Measurements from ENCODE around the gene CAMSAP3.
"Not testable (repeated sequence)": the region's sequence is repeated elsewhere in the genome, so short reads cannot be mapped to it uniquely, and the experiment has no call there.

Gene CAMSAP3

GRCh38 chr19:7636317-7636690 lies 40.6 kb downstream of the CAMSAP3 start:
- Histone ChIP-seq H3K4me3 (ENCODE audit: low read length) (no peak overlapping the region), H3K4me1 (ENCODE audit: insufficient read depth, low read length) (no peaks in the 10 kb centered on the region), H3K9me3 (ENCODE audit: low read length) (no peaks in the 10 kb centered on the region)

GRCh38 chr19:7636691-7637373 lies 41.2 kb downstream of the CAMSAP3 start, which contains the start of gene STXBP2:
TSS of gene STXBP2 (plus strand) at chr19:7637110. CDS start at chr19:7637150, 40 bp downstream.
- Histone ChIP-seq H3K9me3 (ENCODE audit: low read length) (no peaks in the 10 kb centered on the region), H3K4me3 (ENCODE audit: low read length) (no peak within 1 kb of the TSS), H3K4me1 (ENCODE audit: insufficient read depth, low read length) (no peaks in the 10 kb centered on the region), H2AFZ (ENCODE audit: low read depth, low read length) (no peak within 1 kb of the TSS), H3K27me3 (ENCODE audit: insufficient read depth, low read length) (peaks cover 14% of the 10 kb centered on the region), H3K36me3 (ENCODE audit: insufficient read depth, low read length) (peaks cover 7% of the 10 kb centered on the region)

More at GRCh38 chr19:7636317-7636690, 40.6 kb downstream of the CAMSAP3 start:
- no peak overlapping the region for H2AFZ ChIP-seq (ENCODE audit: low read depth, low read length)
- H3K36me3 ChIP-seq (ENCODE audit: insufficient read depth, low read length) = peaks cover 9% of the 10 kb centered on the region
- peaks cover 14% of the 10 kb centered on the region for H3K27me3 ChIP-seq (ENCODE audit: insufficient read depth, low read length)

GRCh38 chr19:7637374-7638256 lies 42.0 kb downstream of the CAMSAP3 start:
- Histone ChIP-seq H3K36me3 (ENCODE audit: insufficient read depth, low read length) (no peaks in the 10 kb centered on the region), H3K4me1 (ENCODE audit: insufficient read depth, low read length) (no peaks in the 10 kb centered on the region), H3K4me3 (ENCODE audit: low read length) (no peak overlapping the region), H3K27me3 (ENCODE audit: insufficient read depth, low read length) (peaks cover 14% of the 10 kb centered on the region), H2AFZ (ENCODE audit: low read depth, low read length) (no peak overlapping the region), H3K9me3 (ENCODE audit: low read length) (no peaks in the 10 kb centered on the region)

GRCh38 chr19:7638802-7639465 lies 43.3 kb downstream of the CAMSAP3 start:
- peaks cover 14% of the 10 kb centered on the region for H3K27me3 ChIP-seq (ENCODE audit: insufficient read depth, low read length)
- H3K9me3 ChIP-seq (ENCODE audit: low read length) = no peaks in the 10 kb centered on the region
- no peak overlapping the region for H2AFZ ChIP-seq (ENCODE audit: low read depth, low read length)
- H3K4me1 ChIP-seq (ENCODE audit: insufficient read depth, low read length) = no peaks in the 10 kb centered on the region
- no peaks in the 10 kb centered on the region for H3K36me3 ChIP-seq (ENCODE audit: insufficient read depth, low read length)
- no peak overlapping the region for H3K4me3 ChIP-seq (ENCODE audit: low read length)

- no peaks in the 10 kb centered on the region for H3K9me3 ChIP-seq (ENCODE audit: low read length)
- no peaks in the 10 kb centered on the region for H3K36me3 ChIP-seq (ENCODE audit: insufficient read depth, low read length)
- H2AFZ ChIP-seq (ENCODE audit: low read depth, low read length) = no peak overlapping the region
- peaks cover 14% of the 10 kb centered on the region for H3K27me3 ChIP-seq (ENCODE audit: insufficient read depth, low read length)
- no peaks in the 10 kb centered on the region for H3K4me1 ChIP-seq (ENCODE audit: insufficient read depth, low read length)
- no peak overlapping the region for H3K4me3 ChIP-seq (ENCODE audit: low read length)
Observed at GRCh38 chr19:7639863-7640348, 44.2 kb downstream of the CAMSAP3 start.

- H3K27me3 ChIP-seq (ENCODE audit: insufficient read depth, low read length) = peaks cover 14% of the 10 kb centered on the region
- H3K9me3 ChIP-seq (ENCODE audit: low read length) = no peaks in the 10 kb centered on the region
- H3K4me3 ChIP-seq (ENCODE audit: low read length) = no peak overlapping the region
- H3K4me1 ChIP-seq (ENCODE audit: insufficient read depth, low read length) = no peaks in the 10 kb centered on the region
- no peaks in the 10 kb centered on the region for H3K36me3 ChIP-seq (ENCODE audit: insufficient read depth, low read length)
- no peak overlapping the region for H2AFZ ChIP-seq (ENCODE audit: low read depth, low read length)
Observed at GRCh38 chr19:7640803-7641202, 45.1 kb downstream of the CAMSAP3 start.

GRCh38 chr19:7641290-7642276 lies 45.9 kb downstream of the CAMSAP3 start:
- Histone ChIP-seq H3K4me3 (ENCODE audit: low read length) (no peak overlapping the region), H3K36me3 (ENCODE audit: insufficient read depth, low read length) (no peaks in the 10 kb centered on the region), H3K9me3 (ENCODE audit: low read length) (no peaks in the 10 kb centered on the region), H2AFZ (ENCODE audit: low read depth, low read length) (no peak overlapping the region), H3K27me3 (ENCODE audit: insufficient read depth, low read length) (peaks cover 7% of the 10 kb centered on the region), H3K4me1 (ENCODE audit: insufficient read depth, low read length) (no peaks in the 10 kb centered on the region)

GRCh38 chr19:7642295-7643030 lies 46.8 kb downstream of the CAMSAP3 start:
- H3K4me1 ChIP-seq (ENCODE audit: insufficient read depth, low read length) = no peaks in the 10 kb centered on the region
- H3K36me3 ChIP-seq (ENCODE audit: insufficient read depth, low read length) = no peaks in the 10 kb centered on the region
- H3K9me3 ChIP-seq (ENCODE audit: low read length) = no peaks in the 10 kb centered on the region
- H3K27me3 ChIP-seq (ENCODE audit: insufficient read depth, low read length) = peaks cover 2% of the 10 kb centered on the region
- no peak overlapping the region for H3K4me3 ChIP-seq (ENCODE audit: low read length)
- H2AFZ ChIP-seq (ENCODE audit: low read depth, low read length) = no peak overlapping the region

- Histone ChIP-seq H3K4me3 (ENCODE audit: low read length) (no peak overlapping the region), H2AFZ (ENCODE audit: low read depth, low read length) (no peak overlapping the region), H3K4me1 (ENCODE audit: insufficient read depth, low read length) (no peaks in the 10 kb centered on the region), H3K9me3 (ENCODE audit: low read length) (no peaks in the 10 kb centered on the region), H3K36me3 (ENCODE audit: insufficient read depth, low read length) (no peaks in the 10 kb centered on the region), H3K27me3 (ENCODE audit: insufficient read depth, low read length) (no peaks in the 10 kb centered on the region)
Observed at GRCh38 chr19:7643031-7643415, 47.4 kb downstream of the CAMSAP3 start.

GRCh38 chr19:7643629-7644549 lies 48.2 kb downstream of the CAMSAP3 start:
- H3K36me3 ChIP-seq (ENCODE audit: insufficient read depth, low read length); H3K4me1 ChIP-seq (ENCODE audit: insufficient read depth, low read length); H2AFZ ChIP-seq (ENCODE audit: low read depth, low read length); H3K9me3 ChIP-seq (ENCODE audit: low read length); H3K4me3 ChIP-seq (ENCODE audit: low read length); H3K27me3 ChIP-seq (ENCODE audit: insufficient read depth, low read length): not testable (repeated sequence)

GRCh38 chr19:7644550-7644877 lies 48.9 kb downstream of the CAMSAP3 start:
- Histone ChIP-seq H2AFZ (ENCODE audit: low read depth, low read length) (no peak overlapping the region), H3K4me1 (ENCODE audit: insufficient read depth, low read length) (no peaks in the 10 kb centered on the region), H3K4me3 (ENCODE audit: low read length) (no peak overlapping the region), H3K27me3 (ENCODE audit: insufficient read depth, low read length) (no peaks in the 10 kb centered on the region), H3K9me3 (ENCODE audit: low read length) (no peaks in the 10 kb centered on the region), H3K36me3 (ENCODE audit: insufficient read depth, low read length) (no peaks in the 10 kb centered on the region)
